ENCODE measurements around the gene UCK1.

UCK1 gene

GRCh38 chr9:131530920-131531832 lies at the start of gene UCK1:
Gene UCK1, minus strand, starts transcription at chr9:131531263. Its CDS starts 89 bp downstream, at chr9:131531174.
- DNase-seq (ENCODE audit: low spot score): peak; percentile 79

GRCh38 chr9:131580358-131580757 lies 49.3 kb upstream of the UCK1 start:
- DNase-seq (ENCODE audit: low spot score): no peak

- no peak for DNase-seq (ENCODE audit: low spot score)
Measured at GRCh38 chr9:131579789-131580211, 48.7 kb upstream of the UCK1 start.

- no peak for DNase-seq (ENCODE audit: low spot score)
Measured at GRCh38 chr9:131578731-131579504, 47.9 kb upstream of the UCK1 start.

- no peak for DNase-seq (ENCODE audit: low spot score)
Measured at GRCh38 chr9:131578021-131578420, 47.0 kb upstream of the UCK1 start.

GRCh38 chr9:131577005-131578000 lies 46.2 kb upstream of the UCK1 start:
- DNase-seq (ENCODE audit: low spot score): no peak

- DNase-seq (ENCODE audit: low spot score): no peak
Measured at GRCh38 chr9:131575946-131576853, 45.1 kb upstream of the UCK1 start.

GRCh38 chr9:131574730-131575640 lies 43.9 kb upstream of the UCK1 start:
- no peak for DNase-seq (ENCODE audit: low spot score)

- DNase-seq (ENCODE audit: low spot score): no peak
Measured at GRCh38 chr9:131567910-131568309, 36.8 kb upstream of the UCK1 start.

GRCh38 chr9:131566158-131566557 lies 35.1 kb upstream of the UCK1 start:
- DNase-seq (ENCODE audit: low spot score): no peak

- no peak for DNase-seq (ENCODE audit: low spot score)
Measured at GRCh38 chr9:131565369-131565768, 34.3 kb upstream of the UCK1 start.

- DNase-seq (ENCODE audit: low spot score): peak; percentile 72
Measured at GRCh38 chr9:131562032-131562959, 31.2 kb upstream of the UCK1 start.

GRCh38 chr9:131559421-131560000 lies 28.4 kb upstream of the UCK1 start:
- no peak for DNase-seq (ENCODE audit: low spot score)

- no peak for DNase-seq (ENCODE audit: low spot score)
Measured at GRCh38 chr9:131557855-131558548, 26.9 kb upstream of the UCK1 start.

- no peak for DNase-seq (ENCODE audit: low spot score)
Measured at GRCh38 chr9:131555841-131556673, 25.0 kb upstream of the UCK1 start.

- DNase-seq (ENCODE audit: low spot score): no peak
Measured at GRCh38 chr9:131554843-131555351, 23.8 kb upstream of the UCK1 start.
